GM15510 (cell line): Measurements from ENCODE around the gene SLC25A11.
A peak's percentile ranks its signal among the peaks of the same experiment; 100 is the strongest.

Experiments
- POLR2A ChIP-seq: IDR thresholded peaks from 3 replicates; pipeline ENCODE4 v1.6.1; 2011; ENCODE audit warnings: borderline replicate concordance; ENCODE audit not compliant: insufficient read length; ENCODE audit errors: extremely low read depth

Gene SLC25A11

DNA sequence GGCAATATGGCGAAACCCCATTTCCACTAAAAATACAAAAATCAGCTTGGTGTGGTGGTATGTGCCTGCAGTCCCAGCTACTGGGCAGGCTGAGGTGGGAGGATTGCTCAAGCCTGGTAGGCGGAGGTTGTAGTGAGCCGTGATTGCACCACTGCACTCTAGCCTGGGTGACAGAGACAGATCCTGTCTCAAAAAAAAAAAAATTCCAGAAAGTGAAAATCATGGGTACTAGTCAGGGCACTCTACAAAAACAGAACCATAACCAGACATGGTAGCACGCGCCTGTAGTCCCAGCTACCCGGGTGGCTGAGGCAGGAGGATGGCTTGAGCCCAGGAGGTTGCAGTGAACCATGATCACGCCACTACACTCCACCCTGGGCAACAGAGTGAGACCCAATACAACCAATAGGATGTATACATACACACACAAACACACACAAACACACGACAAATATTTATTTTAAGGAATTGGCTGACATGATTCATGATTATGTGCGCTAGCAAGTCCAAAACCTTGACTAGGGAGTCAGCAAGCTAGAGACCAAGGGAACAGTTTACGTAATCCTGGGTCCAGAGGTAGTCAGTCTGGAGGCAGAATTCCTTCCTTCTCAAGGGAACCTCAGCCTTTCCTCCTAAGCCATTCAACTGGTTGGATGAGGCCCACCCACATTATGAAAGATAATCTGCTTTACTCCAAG is 19.3 kb downstream of the SLC25A11 start:
- TF ChIP-seq POLR2A: no peak

GRCh38 chr17:4919511-4920047 is 20.3 kb downstream of the SLC25A11 start:
- no peak for TF ChIP-seq POLR2A

GRCh38 chr17:4913994-4914393 is 25.9 kb downstream of the SLC25A11 start:
- TF ChIP-seq POLR2A: no peak

GRCh38 chr17:4908711-4909496 is 30.9 kb downstream of the SLC25A11 start:
- TF ChIP-seq POLR2A: no peak

DNA sequence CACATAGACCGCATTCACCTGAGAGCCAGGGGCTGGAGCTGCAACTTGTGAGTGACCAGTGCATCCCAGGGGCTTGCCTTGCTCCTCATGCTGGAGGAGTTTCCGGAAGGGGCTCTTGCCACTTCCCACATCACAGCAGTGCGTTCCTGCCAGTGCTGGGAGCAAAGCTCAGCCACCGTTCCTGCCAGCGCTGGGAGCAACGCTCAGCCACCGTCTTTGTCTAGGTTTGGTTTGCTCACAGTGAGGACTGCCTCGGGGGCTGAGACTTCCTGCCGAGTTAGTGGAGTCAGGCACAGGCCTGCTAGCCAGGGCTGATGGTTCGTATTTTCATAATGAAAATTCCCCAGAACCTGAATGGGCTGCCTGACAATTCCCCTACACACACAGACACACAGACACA is 31.5 kb downstream of the SLC25A11 start:
- no peak for TF ChIP-seq POLR2A

DNA sequence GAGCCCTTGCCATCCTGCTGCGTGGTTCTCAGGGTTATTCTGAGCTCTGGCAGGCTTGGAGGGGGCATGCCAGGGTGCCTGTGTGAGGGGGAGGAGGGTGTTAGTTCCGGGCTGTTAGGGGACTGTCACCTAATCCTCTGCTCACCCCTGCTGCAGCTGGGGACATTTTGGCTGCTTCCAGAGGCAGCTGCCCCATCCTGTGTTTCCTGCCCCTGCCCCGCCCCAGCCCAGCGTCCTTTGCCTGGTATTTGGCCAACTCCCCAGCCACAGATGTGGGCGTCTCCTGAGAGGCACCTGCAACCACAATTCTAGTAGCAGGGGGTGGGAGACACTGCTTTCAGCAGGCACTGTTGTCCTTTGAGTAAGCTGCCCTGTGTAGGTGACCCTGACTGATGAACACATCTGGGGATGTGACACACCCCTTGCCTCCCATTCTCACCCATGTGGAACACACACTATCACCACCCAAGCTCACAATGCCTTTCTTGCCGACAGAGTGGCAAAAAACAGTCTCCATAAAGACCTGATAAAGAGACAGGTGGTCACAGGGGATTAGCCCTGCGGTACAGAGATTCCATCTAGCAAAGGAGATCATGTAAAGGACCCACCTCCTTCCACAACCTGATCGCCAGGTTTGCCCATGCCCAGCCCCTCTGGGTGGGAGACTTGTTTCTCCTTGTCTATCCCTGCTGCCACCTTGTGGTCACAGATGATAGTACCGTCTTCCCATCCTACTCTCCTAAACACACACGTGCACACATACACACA is 36.6 kb downstream of the SLC25A11 start, which contains the start of gene CHRNE:
CHRNE (minus strand) TSS at position 48 of the 768 bp plus-strand sequence; CDS start at position 13, 35 bp downstream.
- TF ChIP-seq POLR2A: no peak

DNA sequence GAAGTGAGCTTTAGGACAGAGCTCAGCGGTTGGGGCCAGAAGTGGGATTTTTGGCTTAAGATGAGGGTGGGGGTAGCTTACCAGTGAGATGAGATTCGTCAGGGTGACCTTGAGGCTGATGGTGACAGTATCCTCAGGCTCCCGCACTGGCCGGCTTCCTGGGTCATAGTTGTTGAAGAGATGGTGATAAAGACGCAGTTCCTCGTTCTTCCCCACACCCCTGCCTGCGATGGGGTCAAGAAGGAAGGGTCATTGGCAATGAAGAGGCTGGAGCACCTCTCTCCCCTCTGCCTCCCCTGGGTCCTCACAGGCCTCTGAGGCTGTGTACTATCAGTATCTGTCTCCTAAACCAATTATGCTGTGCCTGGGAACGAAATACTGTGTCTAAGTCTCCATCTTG is 37.3 kb downstream of the SLC25A11 start:
- TF ChIP-seq POLR2A: no peak

DNA sequence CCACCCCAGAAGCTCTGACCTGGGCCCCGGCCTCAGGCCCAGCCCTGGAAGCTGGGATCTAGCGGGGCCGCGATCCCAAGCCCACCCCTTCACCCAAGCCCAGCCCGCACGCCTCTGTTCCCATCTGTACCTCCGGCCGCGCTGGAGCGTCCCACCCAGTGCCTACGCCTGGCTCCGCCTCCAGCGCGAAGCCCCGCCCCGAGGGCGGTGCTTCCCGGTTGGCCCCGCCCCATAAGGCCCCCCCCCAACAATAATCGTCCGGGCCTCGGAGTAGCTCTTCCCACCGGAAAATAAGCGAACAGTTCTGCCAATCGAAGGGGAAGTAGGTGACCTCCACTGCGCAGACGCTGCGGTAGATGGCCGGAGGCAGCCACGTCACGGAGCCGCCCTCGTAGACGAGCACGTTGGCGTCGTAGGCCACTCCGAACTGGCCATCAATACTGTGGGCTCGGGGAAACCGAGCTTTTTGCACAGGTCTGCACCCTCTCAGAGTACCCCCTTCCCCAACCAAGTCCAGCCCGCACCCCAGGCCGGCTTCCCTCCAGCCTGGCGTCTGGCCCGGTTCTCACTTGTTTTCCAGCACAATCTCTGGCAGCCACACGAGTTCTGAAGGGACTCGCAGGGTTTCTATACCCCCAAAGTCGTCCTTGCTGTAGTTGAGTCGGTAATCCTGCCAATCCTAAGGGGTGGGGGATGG is 38.0 kb downstream of the SLC25A11 start:
- TF ChIP-seq POLR2A: no peak

DNA sequence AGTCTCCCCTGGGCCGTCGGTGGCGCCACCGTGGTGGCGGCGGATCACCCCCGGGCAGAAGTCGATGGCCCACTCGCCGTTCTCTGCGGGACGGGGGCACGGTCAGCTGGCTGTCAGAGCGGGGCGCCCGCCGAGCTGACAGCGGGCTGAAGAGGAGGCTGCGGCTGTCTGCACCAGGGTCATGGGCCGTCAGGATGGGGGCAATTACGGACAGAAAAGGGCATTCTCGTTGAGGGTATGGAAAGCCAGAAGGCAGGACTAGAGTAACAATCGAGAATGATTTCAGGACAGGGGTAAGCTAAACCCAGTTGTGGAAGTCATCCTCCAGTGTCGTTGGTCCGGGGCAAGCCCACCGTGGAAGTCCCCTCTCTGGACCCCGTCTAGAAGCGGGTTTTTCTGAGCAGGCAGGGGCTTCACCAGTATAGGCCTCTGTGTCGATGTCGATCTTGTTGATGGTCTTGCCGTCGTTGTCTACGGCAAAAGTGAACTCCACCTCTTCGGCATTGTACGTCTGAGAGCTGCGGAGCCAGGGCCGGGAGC is 38.7 kb downstream of the SLC25A11 start:
- no peak for TF ChIP-seq POLR2A

- no peak for TF ChIP-seq POLR2A
These were observed 39.4 kb downstream of the SLC25A11 start for GRCh38 chr17:4900231-4901107.

DNA sequence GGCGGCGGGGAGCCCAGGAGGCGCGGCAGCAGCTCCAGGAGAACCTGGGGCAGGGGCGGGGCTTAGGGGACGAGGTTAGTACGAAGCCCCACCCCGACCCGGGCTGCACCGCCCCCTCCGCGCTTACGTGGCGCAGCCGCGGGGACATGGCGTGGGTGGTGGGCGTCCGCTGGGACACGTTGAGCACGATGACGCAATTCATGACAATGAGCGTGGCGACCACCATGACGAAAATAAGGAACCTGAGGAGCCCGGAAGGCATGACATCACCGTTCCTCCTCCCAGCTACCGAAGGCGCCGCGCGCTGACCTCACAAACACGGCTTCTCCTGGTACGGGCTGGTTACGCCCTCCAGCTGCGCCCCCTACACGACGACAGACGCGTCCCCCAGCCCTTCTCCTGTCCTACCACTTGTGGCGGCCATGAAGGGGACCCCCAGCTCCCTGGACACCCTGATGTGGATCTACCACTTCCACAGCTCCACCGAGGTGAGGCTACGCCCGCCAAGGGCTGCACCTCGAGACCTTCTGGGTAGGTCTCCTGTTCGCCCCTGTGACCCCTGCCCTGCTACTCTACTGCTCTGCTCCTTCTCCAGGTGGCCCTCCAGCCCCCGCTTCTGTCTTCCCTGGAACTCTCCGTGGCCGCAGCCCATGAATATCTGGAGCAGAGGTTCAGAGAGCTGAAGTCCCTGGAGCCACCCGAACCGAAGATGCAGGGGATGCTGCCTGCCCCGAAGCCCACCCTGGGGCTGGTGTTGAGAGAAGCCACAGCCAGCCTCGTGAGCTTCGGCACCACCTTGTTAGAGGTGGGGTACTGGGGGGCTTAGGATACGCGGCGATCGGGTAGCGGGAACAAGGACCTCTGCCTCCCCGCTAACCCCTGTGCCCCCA is 40.3 kb downstream of the SLC25A11 start, which contains the start of gene C17orf107:
C17orf107 (plus strand) TSS at position 196 of the 890 bp plus-strand sequence; CDS start at position 423, 227 bp downstream.
- TF ChIP-seq POLR2A: no peak

DNA sequence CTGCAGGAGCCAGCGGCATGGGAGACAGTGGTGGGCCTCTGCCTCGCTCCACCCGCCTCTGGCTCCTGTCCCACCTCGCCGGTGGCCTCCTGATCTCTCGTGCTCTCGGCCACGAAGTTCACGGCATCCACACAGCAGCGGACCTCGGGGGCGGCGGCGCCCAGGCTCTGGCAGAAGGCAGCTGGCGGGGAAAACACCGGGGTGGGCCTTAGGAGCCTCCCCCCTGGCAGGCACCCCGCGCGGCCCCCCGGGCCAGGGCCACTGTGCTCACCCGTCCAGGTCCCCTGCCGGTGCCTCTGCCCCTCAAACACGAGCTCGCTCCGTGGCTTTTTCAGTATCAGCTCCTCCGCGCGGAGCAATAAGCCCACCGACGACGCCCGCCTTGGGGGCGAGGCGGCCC is 40.9 kb downstream of the SLC25A11 start:
- TF ChIP-seq POLR2A: peak; percentile 21
